NCI-H69 (cell line): Measurements from ENCODE around the gene DRD3.

Experiments
- DNase-seq: peaks from one replicate; lab custom pipeline; 2025; lab: John Stamatoyannopoulos, UW

DRD3 gene

DNA sequence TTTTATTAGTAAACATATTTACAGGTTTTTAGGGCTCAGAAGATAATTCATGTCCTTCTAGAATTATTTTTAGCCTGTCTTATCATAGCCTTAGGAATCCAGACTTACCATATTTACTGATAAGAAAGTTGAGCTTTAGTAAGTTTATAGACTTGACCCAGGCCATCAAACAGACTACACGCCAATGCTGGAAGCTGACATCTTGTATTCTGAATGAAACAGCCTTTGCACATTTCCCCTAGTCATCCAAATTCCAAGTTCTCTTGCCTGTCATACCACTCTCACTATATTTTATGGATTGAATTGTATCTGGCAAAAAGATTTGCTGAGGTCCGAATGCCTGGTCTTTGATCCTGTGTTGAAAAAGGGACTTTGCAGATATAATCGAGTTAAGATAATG lies 58.6 kb downstream of the DRD3 start:
- DNase-seq, result no peak

DNA sequence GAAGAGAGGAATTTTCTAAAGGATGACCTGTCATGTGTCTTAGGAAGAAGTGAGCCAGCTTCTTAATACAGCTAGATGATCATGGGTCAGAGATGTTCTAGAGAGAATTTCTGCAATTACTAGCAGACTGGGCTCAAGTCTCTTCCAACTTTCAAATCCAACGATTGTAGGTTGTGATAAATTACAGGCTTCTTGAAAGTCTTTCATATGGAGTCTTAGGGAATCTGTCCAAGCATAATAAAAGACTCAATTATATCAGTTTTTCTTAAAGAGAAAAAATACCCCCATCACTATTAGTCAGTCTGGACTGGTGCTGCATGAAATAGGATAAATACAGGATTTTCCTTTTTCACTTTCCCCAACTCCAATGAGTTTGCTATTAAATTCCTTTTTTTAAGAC lies 59.1 kb downstream of the DRD3 start:
- DNase-seq, result no peak

DNA sequence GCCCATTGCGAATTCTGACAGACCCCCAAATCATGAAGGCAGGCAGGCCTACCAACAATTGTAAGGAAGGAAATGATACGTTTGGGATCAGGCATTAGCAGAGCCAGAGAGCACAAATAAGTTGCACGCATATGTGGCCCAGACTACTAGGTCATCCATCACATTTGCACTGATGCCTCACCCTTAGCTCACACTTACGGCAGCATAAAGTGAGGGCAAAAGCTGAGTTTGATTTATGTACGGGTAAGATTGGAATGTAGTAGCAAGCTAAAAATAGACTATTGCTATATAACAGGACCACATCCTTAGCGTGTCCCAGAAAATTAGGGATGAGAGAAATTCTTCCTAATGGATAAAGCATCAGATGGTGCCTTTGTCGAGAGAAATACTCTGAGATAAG lies 63.7 kb downstream of the DRD3 start:
- no peak for DNase-seq

DNA sequence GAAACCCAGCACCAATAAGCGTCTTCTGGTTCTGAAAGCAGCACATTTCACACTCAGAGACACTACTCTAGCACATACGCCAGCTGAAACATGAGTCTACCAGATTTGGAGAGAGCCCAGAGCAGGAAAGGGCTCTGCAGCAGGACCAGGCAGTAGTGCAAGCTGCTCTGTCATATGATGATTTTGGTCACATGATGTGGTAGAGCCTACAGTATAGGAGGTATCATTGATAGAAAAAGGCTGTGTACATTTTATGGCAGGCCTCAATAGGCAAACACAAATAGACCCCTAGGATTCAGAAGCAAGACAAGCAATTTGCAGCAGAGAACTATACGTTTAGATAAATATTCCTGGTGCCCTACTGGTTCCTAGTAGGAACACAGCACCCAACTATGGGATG lies 64.1 kb downstream of the DRD3 start:
- DNase-seq, result no peak

DNA sequence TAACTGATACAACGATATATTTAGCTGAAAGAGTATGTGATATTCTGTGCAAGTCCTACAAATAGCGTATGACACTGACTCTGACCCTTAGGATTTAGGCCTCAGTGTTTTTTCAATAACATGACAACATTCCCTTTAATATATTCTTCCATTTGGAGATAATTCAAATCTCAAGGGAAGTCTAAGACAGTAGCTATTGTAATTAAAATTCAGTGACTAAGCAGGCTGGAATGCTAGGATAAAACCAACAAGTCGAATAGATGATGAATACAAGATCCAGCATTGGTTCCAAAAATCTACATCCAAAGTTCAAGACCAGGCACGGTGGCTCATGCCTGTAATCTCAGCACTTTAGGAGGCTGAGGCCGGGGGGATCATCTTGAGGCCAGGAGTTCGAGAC lies 66.2 kb downstream of the DRD3 start:
- no peak for DNase-seq

DNA sequence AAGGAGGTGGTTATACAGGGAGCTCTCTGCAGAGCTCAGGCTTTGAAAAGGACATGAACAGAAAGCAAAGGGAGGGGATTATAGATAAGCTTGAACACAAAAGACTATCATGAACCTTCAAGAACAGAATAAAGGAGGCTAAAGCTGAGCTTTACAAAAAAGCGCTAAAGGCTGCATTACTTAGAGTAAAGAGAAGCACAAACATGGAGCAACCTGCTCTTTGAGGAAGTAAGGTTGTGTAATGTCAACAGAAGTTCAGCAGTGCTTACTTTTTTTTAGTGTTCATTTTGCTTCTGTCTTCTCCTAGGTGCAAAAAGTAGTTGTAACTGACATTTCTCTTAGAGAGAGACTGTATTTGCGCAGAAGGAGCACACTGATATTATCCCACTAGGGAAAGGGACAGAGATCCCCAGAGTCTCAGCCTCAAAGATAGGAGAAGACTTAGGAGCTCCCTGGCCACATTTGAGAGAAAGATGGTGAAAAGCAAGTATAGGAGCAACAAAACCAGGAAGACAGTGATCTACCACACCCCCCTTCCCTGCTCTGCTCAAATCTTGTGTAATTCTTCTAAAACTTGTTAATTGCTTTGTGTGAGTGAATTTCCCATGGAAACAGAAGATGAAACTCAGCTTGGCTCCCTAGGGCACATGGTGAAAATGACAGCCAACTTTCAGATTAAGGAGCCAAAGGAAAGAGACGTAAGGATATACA lies 67.6 kb downstream of the DRD3 start:
- DNase-seq, result no peak

DNA sequence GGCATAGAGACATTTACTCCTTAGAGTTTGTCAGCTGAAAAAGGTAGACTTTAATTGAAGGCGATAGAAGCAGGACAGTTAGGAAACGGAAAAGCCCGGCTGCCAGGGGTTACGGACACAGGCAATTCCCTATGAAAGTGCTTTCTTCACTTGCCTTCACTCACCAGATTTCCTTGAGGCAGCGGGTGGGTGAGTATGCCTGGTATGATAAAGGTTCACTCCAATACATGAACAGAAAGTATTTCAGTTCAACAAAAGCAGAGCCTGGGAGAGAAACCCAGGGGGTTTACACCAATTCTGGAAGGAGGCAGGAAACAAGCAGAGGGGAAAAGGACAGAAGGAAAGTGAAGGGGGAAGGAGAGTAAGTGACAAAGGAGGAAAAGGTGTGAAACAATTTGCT lies 68.4 kb downstream of the DRD3 start:
- no peak for DNase-seq

DNA sequence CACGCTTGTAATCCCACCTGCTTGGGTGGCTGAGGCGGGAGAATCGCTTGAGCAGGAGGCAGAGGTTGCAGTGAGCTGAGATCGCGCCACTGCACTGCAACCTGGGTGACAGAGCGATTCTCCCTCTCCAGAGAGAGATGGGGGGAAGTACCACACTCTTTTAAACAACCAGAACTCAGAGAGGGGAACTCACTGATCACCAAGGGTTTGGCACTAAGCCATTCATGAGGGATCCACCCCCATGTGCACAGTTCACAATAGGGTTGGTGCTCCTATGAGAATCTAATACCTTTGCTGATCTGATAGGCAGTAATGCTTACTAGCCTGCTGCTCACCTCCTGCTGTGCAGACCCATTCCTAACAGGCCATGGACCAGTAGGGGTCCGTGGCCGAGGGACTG lies 70.7 kb downstream of the DRD3 start:
- peak; percentile 37 for DNase-seq

DNA sequence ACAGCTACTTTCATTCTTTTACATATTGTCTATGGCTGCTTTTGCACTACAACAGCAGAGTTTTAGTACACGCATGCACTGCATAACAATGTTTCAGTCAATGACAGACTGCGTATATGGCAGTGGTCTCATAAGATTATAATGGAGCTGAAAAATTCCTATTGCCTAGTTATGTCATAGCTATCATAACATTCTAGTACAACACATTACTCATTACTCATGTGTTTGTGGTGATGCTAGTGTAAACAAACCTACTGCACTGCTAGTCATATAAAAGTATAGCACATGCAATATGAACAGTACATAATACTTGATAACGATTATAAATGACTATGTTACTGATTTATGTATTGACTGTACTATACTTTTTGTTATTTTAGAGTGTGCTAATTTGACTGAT lies 74.4 kb downstream of the DRD3 start:
- DNase-seq, result no peak

DNA sequence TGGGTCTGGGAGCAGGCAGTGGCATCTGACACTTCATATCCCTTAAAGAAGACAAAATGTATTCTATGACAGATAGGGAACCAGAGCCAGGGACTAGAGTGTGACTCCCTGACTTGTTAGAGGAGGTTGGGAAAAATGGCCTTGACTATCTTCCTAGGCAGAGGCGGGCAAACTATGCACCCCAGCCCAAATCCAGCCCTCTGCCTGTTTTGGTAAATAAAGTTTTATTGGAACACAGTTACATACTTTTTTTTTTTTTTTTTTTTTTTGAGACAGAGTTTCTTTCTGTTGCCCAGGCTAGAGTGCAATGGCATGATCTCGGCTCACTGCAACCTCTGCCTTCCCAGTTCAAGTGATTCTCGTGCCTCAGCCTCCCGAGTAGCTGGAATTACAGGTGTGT lies 75.0 kb downstream of the DRD3 start:
- no peak for DNase-seq

DNA sequence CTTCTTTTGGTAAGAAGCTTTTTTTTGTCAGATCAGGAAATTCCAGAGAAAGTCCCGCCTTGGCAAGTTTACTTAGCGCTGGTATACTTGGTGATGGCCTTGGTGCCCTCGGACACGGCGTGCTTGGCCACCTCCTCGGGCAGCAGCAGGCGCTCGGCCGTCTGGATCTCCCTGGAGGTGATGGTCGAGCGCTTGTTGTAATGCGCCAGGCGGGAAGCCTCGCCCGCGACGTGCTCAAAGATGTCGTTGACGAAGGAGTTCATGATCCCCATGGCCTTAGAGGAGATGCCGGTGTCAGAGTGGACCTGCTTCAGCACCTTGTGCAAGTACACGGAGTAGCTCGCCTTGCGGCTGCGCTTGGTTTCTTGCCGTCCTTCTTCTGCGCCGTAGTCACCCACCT lies 75.7 kb downstream of the DRD3 start:
- DNase-seq, result no peak

DNA sequence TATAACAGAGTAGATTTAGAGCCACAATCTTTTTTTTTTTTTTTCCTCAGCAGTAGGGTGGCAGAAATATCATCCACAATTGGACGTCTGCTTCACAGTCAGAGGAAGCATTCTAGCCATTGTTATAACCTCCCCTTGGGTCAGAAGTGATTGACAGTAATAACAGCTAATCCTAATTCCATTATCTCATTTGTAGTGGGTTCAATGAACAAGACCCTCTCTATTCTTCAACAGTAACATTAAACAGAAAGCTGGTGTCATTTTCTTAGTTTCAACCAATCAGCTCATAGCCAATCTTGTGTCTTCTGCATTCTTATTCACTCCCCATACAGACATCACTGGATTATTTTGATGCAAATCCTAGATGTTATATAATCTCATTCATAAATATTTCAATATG lies 77.8 kb downstream of the DRD3 start:
- peak; percentile 4 for DNase-seq

DNA sequence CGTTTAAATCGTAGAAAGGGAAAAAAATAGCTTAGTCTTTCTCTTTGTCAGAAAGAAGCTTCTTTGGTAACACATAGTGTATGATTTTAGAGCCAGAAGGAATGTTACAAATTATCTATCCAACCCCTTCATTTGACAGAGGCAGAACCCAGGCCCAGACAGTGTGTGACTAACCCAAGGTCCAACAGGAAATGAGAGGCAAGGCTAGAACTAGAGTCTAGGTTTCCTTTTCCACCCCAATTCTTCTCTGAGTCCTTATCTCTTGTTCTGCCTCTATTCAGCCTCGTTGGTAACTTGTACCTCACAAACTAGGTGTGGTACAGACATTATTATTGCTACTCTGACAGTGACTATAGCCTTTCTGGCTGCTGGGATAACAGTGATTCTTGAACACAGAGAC lies 83.1 kb downstream of the DRD3 start:
- no peak for DNase-seq

DNA sequence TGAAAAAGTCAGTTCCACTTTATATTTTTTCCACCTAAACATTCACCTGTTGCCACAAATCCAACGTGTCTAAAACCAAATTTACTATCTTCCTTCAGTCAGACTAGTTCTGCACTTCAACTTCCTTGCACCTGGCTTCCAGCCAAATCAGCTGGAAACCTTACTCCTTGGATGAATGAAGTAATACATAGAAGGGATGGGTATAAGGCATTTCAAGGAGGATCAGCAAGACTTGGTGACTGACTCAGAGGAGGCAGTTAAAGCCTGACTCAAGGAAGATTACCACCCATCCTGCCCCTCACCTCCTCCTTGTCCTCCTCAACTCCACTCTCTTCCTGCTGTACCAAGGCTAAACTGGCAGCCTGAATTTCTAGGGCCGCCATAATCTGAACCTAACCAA lies 85.3 kb downstream of the DRD3 start:
- DNase-seq, result peak; percentile 29

DNA sequence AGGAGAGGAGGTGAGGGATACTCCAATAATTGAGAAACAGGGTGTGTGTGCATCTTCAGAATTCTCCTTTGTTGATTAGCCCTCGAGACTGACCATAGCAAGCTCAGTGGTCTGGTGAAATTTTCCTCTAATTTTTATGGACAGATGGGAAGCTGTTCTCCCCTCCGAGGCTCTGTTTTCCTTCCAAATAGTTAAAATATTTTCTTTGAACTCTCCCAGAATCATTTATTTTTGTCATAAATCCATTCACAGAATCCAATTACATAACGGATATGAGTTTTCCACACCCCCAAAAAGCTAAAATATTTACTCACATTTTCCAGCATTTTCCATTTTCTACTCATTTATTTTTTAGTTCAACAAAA lies 85.9 kb downstream of the DRD3 start:
- no peak for DNase-seq

DNA sequence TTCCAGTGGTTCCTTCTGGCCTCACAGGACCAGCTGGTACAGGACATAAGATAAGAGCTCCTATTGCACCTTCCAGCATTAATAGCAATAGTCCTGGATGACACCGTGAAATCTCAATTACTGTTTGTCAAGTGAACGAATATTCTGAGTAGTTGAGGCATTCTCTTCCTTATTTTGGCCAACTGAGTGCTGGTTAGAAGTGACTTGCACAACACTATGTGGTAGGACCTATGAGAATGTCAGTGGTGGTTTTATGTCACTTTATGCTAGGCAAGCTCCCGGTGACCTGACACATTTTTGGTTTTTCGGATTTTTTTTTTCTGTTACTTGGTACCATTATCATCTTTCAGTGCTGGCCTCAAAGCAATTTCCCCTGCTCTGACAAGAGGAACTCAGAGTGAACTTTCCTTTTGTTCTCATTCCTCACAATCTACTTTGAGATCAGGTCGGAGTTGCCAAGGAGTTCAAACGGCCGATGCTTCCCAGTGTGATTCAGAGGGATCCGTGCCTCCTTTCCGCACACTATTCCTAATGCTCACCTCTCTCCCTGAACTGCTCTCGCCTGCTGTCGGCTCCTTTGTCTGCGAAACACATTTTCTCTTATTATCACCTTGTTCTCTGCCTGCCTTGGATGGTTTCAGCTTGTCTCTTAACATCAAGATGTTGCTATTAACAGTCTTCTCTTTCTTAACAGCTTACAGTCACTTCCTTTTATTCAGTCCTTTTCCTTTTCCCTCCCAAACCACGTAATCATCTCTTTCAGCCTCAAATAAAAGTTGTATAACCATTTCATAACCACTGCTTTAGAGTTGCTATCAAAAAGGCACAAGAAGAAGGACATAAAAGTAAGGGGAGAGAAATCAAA lies 86.5 kb downstream of the DRD3 start:
- no peak for DNase-seq

DNA sequence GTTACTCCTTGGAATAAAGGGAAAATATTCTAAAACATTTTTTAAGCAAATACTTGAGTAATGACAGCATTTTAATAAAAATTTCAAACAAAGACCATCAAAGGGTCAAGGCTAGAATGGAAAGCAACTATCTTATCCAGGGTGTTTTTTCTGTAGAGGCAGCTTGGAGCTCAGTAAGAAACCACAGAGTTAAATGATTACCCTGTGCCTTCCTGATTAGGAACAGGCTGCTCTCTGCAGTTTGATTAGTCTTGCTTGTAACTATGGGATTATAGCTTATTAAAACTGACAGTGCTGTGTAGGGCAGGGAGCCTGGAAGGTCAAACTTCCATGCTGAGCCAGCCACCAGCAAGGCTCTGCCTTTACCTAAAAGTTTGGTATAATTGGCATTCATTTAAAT lies 89.2 kb downstream of the DRD3 start:
- DNase-seq, result no peak

DNA sequence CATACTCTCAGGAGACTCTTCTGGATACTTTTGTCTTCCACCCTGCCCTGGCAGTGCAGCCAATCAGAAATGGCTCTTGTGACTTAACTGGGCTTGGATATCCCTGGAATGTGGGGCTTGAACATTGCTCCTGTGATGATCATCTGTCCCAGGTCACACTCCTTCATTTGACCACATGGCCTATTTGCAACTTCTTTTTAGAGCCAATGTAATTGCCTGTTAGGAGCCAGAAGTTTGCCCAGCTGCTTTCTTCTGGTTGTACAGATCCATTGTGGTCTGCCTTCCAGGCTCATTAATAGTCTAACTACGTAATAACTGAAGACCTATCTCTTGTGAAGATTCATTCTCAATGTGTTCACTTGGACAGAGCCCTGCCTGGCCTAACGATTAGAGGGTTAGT lies 92.5 kb downstream of the DRD3 start:
- no peak for DNase-seq

DNA sequence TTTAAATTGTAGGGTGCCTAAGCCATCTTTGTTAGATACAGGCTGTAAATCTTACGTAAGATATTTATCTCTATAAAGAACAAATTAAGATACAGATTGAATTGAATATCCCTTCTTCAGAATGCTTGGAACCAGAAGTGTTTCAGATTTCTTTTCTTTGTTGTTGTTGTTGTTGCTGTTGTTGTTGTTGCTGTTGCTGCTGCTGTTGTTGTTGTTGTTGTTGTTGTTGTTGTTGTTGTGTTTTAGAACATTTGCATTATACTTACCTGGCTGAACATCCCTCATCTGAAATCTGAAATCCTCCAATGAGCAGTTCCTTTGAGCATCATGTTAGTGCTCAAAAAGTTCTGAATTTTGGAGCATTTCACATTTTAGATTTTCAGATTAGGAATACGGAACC lies 95.7 kb downstream of the DRD3 start:
- no peak for DNase-seq

DNA sequence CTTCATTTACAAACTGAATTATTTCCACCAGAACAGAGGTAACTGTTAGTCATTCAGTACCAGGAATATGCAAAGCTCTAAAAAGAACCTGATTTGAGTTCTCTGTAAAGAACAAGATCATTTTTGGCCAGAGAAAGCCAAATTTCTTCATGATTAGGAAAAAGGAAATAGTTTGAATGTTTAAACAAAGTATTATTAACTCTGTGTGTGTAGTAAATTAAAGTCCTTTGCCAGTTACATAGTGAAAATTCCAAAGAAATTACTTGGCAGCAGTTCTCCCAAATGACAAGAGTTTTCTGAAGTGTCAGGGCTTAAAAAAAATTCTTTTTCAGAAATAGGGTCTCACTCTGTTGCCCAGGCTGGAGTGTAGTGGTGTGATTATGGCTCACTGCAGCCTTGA lies 97.8 kb downstream of the DRD3 start:
- DNase-seq, result no peak

DNA sequence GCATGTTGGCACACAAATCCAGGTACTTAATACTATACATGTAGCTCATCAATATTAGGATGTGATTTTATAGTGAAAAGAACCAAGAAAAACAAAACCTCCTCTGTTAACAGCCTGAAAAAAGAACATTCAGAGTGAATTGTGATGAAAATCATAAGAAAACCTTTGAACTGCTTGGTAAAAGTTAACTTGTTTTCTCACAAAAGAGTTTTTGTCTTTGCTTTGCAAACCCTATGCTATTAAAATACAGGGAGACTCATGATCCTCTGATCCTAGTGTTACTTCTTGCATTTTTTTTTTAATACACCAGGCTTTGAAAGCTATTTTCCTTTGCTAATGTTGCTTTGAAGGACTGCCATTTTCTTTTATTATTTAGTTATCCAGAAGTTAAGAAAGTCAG lies 98.7 kb downstream of the DRD3 start:
- DNase-seq, result no peak

DNA sequence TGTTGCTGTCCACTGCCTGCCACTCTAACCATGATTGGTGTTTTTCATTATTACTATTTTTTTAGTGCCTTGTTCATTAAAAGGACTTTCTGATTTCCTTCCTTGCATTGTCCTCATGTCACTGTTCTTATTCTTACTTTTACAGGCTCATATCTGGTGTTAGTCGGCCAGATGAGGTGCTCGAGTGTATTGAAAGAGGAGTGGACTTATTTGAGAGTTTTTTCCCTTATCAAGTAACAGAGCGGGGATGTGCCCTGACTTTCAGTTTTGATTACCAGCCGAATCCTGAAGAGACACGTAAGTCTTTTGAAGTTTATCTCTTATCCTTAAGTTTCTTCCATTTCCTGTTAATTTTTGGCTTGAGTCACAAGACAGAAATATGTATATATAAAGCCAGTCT lies 99.1 kb downstream of the DRD3 start:
- DNase-seq, result no peak

DNA sequence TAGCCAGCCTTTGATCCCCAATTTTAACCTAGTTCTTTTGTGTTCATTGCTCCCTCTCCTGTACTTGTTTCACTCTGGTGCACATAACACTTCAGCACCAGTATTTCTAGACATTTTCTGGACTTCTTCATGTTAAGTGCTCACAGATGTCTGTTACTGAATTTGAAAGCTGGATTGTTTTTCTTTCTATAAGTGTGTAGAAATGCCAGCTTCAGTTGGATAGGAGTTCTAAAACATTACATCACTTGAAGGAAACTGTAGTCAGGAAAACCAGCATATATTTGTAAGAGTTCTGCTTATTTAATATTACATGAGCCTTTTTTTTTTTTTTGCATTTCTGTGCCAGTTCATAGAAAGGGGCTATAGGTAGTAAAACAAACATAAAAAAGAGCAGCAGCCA lies 100.7 kb downstream of the DRD3 start:
- no peak for DNase-seq
